ENCODE data around the gene RPH3AL.

GRCh38 chr17:179066-179432 lies 173.6 kb downstream of the RPH3AL start:
- no peak for TF ChIP-seq SMC3 (conservative IDR thresholded peaks at IDR 0.05; ENCODE audit: poor library complexity)
- TF ChIP-seq CTCF (IDR thresholded peaks at IDR 0.05; ENCODE audit: poor library complexity, severe bottlenecking), result no peak
- no peak for TF ChIP-seq TAF1 (IDR thresholded peaks at IDR 0.05; ENCODE audit: low read depth)
- TF ChIP-seq EZH2 (IDR thresholded peaks at IDR 0.05; ENCODE audit: borderline replicate concordance, insufficient read depth, low read length, poor library complexity, severe bottlenecking), result no peak
- no peak for TF ChIP-seq MXI1 (conservative IDR thresholded peaks at IDR 0.05; ENCODE audit: poor library complexity, severe bottlenecking)

All from neural cell (in vitro differentiated cells).